GM04503 (cell line): ENCODE results near the gene KLRC4.
"Not testable (repeated sequence)": the region's sequence is repeated elsewhere in the genome, so short reads cannot be mapped to it uniquely, and the experiment has no call there.

Experiments
- DNase-seq: peaks from one replicate; pipeline ENCODE4 v3.0.0-alpha.2; 2012; ENCODE audit warnings: low read depth

The KLRC4 gene

DNA sequence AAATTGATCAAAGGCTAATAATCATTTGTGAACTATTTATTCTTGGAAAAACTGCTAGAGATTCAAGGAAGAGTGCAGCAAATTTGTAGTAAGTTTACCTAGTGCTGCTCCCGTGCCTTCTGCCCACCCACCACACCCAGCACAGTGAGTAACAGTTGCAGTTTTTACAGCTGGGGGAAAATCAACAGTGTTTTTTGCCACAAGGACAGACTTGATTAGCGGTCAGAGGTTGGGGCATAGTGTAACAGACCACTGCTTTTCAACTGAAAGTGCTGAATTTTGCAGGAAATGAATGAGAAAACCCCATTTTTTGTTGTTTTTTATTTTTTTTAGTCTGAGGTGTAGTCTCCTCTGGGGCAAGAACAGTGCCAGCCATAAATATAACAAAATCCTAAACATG lies 12.3 kb downstream of the KLRC4 start:
- DNase-seq: no peak

DNA sequence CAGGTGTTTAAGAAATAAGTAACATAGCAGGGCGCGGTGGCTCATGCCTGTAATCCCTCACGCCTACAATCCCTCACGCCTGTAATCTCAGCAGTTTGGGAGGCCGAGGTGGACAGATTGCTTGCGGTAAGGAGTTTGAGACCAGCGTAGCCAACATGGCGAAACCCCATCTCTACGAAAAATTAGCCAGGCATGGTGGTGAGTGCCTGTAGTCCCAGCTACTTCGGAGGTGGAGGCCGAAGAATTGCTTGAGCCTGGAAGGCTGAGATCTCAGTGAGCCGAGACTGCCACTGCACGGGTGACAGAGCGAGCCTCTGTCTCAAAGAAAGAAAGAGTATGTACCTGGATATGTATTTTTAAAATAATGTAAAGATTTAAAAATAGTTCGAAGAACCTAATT lies 13.4 kb downstream of the KLRC4 start:
- DNase-seq: not testable (repeated sequence)

DNA sequence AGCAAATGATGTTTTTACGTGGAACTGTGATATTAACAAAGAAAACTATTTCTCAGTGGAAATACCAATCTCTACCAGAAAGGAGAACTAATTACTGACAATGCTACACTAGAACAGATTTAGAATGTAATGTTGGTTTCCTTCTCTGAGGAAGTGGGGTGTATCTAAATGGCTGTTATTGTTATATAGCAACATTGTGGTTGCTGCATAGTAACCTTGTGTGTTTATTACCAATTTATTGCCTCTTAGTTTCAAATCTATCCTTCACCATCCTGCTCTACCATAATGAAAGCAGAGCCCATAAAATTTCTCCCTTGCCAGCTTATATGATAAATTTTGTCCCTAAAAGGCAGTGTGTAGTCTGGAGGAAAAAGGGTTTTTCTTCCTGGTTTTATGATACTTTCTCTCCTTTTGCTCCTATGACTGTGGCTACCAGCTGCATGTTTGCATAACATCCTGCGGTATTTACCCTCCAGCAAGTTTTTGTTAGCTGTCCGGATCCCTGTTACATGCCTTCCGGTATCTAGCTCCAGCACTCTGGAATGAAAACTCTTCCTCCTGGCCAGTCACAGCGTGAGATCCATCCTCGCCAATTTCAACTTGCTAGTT lies 14.1 kb downstream of the KLRC4 start:
- DNase-seq: peak; percentile 83

DNA sequence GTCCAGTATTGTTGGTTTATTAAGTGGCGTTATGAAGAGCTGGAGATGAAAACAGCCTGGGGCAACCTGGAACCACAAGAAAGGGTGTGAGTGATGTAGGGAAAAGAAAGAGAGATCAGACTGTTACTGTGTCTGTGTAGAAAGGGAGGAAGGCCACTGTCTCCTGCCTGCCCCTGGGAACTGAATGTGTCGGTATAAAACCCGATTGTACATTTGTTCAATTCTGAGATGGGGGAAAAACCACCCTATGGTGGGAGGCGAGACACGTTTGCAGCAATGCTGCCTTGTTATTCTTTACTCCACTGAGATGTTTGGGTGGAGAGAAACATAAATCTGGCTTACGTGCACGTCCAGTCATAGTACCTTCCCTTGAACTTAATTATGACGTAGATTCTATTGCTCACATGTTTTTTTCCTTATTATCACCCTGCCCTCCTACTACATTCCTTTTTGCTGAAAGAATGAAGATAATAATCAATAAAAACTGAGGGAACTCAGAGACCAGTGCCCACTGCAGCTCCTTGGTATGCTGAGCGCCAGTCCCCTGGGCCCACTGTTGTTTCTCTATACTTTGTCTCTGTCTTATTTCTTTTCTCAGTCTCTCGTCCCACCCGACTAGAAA lies 14.9 kb downstream of the KLRC4 start:
- not testable (repeated sequence) for DNase-seq

DNA sequence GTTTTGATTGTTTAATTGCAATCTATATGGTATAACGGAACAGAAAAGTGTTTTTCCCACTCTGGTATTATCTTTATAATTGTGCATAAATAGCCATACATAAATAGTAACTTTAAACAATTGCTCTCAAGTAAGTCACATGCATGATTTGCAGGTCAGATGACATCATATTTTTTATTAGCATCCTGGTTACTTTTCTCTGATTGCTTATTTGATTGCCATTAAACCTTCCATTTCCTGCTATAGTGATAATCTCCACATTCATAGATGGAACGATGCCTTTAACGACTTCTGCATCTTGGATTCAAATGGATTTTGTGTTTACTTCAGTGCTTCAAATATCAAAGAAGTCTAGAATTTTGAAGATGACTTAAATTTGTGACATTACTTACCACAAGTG lies 16.3 kb downstream of the KLRC4 start:
- DNase-seq: no peak

DNA sequence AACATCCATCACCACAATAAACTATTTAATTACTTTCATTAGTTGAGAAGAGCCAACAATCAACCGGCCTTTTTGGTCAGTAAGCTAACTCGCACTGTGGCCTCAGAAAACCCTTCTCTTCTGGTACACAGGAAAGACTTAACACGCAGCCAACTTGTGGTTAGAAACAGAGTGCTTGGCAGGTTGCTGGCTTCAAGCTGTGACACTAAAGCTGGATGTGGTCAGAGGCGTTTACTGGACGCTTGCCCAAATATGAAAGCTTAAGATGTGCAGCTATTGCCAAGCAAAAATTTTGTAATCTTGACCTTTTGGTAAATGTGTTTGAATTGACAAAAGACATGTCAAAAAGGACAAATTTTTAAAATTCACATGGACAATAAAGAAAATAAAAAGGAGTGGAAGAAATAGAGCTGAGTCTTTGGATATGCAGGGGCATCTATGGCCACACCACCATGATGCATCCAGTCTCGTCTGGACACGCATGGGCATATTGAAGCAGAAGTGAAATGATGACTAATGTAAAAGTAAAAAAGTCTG lies 17.1 kb downstream of the KLRC4 start:
- peak; percentile 85 for DNase-seq

DNA sequence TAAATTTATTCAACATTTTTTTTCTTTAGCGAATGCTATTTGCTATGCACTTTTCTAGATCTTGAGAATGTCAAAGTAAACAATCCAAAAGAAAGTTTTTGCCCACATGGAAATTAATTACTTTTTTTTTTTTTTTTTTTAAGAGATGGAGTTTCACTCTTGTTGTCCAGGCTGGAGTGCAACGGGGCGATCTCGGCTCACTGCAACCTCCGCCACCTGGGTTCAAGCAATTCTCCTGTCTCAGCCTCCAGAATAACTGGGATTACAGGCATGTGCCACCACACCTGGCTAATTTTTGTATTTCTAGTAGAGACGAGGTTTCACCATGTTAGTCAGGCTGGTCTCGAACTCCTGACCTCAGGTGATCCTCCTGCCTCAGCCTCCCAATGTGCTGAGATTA lies 18.6 kb downstream of the KLRC4 start:
- not testable (repeated sequence) for DNase-seq

DNA sequence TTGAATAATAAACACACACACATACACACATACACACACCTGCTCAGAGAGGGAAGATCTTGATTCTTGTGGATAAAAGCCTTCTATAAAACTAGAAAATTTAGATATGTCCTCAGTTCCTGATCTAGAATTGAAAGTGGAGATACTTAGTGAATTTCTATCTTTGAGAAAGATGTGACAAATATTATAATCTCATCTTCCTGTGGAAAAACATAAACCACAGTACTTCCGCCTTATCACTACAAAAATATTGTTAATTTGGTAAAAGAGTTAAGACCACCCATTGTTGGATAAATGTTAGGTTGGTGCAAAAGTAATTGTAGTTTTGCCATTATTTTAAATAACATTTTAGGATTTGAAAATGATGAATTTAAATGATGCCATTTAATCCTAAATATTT lies 19.7 kb downstream of the KLRC4 start, which contains the start of gene KLRK1:
Gene KLRK1 (minus strand): TSS at position 138 of the 400 bp plus-strand sequence. CDS start 1,231 bp downstream, outside the sequence.
- no peak for DNase-seq

DNA sequence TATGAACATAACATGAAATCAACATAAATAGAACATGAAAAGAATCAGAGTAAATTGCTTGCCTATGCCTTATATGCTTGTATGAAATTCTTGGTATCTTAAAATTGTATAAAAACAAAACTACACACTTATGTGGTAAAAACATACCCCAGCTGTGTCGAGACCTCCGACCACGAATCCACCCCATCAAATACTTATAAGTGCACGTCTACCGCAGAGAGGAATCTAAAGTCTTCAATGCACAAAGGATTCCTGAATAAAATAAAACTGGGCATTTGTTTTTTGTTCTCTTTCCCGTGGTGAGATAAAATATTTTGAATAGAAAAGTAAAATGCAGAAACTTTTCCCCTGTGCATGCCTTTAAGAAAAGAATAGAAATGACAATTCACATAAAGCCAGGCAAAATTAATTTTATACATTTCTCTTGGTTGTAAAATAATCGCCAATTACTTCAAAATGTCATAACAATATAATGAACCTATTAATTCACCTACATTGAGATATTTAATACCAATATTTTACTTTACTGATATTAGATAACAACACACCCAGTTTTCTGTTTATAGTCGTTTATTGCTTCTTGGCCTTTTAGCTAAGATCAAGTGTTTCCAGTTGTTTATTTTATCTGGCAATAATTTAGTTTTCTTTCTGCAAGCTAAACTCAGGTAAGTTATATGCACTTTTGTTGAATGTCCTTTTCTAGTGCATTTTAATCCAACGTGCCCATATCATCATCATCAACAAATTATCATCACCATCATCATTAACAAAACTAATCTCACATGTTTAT lies 20.7 kb downstream of the KLRC4 start:
- no peak for DNase-seq

DNA sequence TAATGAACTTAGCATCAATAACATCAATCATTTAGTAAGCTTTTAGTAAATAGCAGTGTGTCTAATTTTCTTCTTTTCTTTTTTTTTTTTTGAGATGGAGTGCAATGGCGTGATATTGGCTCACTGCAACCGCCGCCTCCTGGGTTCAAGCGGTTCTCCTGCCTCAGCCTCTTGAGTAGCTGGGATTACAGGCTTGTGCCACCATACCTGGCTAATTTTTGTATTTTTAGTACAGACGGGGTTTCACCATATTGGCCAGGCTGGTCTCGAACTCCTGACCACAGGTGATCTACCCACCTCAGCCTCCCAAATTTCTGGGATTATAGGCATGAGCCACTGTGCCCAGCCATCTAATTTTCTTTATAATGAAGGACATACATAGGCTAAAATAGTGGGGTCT lies 22.1 kb downstream of the KLRC4 start:
- DNase-seq: not testable (repeated sequence)

DNA sequence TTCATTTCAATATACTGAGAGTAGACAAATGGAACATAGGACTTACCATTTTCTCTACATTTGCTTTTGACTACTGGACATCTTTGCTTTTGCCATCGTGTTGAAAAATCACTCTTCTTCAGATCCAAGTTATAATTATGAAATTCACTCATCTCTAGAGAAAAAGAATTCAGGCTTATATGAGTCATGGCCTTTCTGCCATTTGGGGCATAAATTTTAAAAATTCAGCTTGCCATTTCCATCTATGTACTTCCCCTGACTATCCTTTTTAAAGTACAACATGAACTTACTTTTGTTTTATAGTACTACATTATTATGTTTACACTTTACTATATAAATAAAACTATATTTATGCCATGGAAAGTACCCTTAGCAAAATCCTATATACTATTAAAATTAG lies 22.7 kb downstream of the KLRC4 start:
- DNase-seq: no peak

DNA sequence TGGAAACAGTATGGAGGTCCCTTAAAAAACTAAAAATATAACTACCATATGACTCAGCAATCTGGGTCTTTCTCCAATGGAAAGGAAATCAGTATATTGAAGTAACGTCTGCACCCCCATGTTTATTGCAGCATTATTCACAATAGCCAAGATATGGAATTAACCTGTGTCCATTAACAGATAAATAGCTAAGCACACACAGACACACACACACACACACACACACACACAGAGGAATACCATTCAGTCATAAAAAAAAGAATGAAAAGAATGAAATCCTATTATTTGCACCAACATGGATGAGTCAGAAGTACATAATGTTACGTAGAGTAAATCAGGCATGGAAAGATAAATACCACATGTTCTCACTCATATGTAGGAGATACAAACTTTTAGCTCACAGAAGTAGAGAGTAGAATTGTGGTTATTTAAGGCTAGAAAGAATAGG lies 24.4 kb downstream of the KLRC4 start:
- peak; percentile 66 for DNase-seq

DNA sequence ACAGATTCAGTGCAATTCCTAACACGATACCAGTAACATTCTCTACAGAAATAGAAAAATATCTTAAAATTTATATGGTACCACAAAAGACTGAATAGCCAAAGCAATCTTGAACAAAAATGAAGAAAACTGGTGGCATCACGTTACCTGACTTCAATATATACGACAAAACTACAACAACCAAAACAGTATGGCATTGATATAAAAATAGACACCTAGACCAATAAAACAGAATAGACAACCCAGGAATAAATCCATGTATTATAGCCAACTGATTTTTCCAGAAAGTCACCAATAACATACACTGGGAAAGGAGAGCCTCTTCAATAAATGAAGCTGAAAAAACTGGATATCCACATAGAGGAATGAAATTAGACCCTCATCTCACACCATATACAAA lies 25.4 kb downstream of the KLRC4 start:
- no peak for DNase-seq

DNA sequence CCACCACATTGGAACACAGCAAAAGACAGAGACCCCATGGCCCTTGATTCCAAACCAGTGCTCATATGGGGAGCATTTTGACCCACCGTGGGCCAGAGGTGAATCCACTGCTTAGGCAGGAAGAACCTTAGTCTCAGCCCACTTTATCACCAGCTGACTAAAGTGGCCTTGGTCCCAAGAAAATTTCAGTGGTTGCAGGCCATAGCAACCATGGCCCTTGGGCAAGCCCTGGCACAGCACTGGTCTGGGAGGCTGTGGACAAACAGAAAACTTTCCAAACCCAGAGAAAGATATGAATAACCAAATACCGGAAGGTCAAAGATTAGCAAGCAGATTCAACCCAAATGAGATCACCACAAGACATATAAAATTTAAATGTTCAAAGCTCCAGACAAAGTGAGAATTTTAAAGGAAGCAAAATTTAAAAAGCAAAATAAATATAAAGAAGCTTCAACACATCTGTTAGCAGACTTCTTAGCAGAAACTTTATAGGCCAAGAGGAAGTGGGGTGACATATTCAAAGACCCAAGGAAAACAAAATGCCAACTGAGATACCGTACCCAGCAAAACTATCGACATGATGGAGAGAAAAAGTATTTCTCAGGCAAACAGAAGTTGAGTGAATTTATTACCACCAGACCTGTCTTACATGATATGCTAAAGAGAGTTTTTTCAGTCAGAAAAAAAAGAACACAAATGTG lies 27.5 kb downstream of the KLRC4 start:
- no peak for DNase-seq

DNA sequence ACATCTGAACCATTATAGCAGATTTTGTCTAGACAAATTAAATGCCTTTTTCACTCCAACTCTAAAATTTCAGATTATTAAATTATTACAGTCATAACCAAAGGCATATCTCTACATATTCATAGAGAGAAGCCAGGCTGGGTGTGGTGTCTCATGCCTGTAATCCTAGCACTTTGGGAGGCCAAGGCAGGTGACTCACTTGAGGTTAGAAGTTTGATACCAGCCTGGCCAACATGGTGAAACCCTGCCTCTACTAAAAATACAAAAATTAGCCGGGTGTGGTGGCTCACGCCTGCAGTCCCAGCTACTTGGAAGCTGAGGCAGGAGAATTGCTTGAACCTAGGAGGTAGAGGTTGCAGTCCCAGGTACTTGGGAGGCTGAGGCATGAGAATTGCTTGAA lies 30.8 kb downstream of the KLRC4 start:
- DNase-seq: not testable (repeated sequence)

DNA sequence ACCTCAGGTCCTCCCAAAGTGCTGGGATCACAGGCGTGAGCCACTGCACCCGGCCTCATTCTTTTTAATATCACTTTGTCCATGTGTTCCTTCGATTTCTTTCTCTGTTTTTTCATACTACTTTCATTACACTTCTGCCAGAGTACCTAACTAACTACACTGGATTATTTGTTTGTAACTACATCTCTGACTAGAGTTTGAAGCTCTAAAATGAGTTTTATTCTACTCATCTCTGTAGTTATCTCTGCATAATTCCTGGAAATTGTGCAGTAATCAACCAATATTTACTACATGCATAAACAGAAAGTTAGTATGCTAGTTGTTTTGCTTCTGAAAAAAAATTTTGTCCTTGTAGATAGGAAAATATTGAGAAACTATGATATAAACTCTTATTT lies 34.9 kb downstream of the KLRC4 start:
- DNase-seq: no peak

DNA sequence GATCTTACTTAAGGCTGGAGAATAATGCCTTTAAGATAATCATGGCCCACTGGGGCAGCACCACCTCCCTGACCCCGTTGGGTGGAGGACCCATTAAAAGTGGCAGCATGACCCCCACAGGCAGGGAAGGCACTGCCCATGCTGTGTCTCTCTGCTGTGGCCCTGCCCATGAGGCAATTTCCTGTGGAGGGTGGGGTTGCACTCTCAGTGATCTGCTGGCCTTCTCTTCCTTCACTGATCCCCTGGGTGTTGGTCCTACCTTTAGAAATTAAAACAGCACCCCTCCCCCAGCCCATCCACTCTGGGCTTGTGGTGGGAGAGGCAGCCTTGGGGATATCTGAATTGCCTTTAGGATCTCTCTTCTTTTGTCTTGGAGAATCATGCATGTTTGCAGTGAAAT lies 37.0 kb downstream of the KLRC4 start:
- DNase-seq: no peak

DNA sequence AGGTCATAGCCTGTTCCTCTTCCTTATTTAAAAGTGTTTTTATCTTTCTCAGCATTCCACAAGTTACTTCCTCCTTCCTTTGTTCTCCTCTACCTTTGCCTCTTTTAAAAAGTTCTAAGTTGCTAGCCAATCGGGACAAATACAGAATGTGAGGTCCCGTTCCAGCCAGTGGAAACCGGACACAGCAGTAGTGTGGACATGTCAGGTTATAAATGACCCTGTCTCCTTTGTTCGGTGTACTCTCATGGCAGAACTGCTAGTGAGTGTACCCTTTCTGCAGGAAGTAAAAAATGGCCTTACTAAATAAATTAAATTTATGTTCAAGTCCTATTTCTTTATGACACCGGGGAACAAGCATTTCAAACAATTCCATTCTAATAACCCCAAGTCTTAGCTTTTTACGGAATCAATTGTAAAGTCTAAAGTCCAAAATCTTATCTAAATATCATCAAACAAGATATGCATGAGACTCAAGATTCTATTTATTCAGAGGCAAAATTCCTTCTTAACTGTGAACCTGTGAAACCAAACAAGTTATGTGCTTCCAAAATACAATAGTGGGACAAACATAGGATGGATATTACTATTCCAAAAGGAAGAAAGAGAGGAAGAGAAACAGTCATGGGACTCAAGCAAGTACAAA lies 37.5 kb downstream of the KLRC4 start:
- DNase-seq: not testable (repeated sequence)

DNA sequence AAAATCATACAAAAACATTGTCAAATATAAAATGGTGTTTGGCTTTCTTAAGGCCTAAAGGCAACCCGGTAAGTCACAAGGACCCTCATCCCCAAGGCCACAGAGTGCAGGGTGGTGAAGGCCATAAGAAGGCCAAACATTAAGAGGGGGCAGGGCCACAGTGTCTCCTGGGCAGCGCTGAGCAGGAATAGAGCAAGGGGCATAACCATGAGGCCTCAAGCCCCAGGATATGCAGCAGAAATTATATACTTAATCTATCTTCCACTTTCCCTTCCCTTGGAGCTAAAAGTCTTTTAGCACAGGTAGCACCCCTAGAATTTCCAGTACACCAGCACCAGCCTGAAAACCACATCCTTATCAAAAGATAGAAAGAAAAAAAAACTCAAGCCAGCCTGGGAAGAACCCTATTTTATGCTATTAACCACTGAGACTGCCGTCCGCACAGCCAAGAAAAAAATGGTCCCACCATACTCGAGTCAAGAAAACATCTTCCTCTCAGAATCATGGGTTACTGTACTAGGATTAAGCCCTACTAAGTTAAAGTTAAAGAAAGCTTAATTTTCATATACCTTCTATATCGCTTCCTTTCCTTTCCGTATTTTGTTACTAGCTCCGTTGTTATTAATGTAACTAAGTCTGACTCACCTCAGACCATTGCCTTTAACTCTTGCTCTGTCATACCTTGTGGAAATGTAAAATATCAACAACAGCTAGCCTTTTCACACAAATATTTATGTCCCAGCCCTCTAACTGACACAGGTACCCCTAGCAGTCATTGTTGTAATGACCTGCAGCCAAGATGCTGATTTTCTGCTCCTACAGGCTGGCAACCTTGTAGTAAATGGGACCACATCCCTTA lies 39.8 kb downstream of the KLRC4 start:
- no peak for DNase-seq
